Fibroblast of lung (primary cell): ENCODE results near the gene RGS10. TPM values are rescaled to one million over a fixed set of nuclear protein-coding genes. Genes with fewer than 3 reads are reported as not detected.

ENCODE experiments used
- DNase-seq, 2 donors: peaks; one replicate each; pipeline versions ENCODE4 v3.0.0 to v3.0.0-alpha.2; 2010; ENCODE audit warnings: low read depth in 2 of 2
- H2AFZ ChIP-seq: 2 replicates; pipeline ENCODE4 v1.5.1; 2012; ENCODE audit warnings: low read length, control low read depth, inconsistent platforms
- H3K27ac ChIP-seq: 2 replicates; pipeline ENCODE4 v1.5.1; 2011; ENCODE audit warnings: low read length, control low read depth; ENCODE audit not compliant: insufficient read depth
- H3K27me3 ChIP-seq: 2 replicates; pipeline ENCODE4 v1.5.1; 2011; ENCODE audit warnings: mild to moderate bottlenecking, low read length; ENCODE audit not compliant: control insufficient read depth, insufficient read depth
- H3K36me3 ChIP-seq: 2 replicates; pipeline ENCODE4 v1.5.1; 2011; ENCODE audit warnings: low read length; ENCODE audit not compliant: control insufficient read depth, insufficient read depth
- H3K4me1 ChIP-seq: 2 replicates; pipeline ENCODE4 v1.5.1; 2011; ENCODE audit warnings: low read length; ENCODE audit not compliant: control insufficient read depth, insufficient read depth; ENCODE audit errors: extremely low read depth
- H3K4me2 ChIP-seq: 2 replicates; pipeline ENCODE4 v1.5.1; 2011; ENCODE audit warnings: low read length, control low read depth; ENCODE audit not compliant: insufficient read depth; ENCODE audit errors: extremely low read depth
- H3K4me3 ChIP-seq, 4 experiments: fragments of 200-600 bp in 1 of 4; sonication (generic) in 1 of 4; replicated peaks in 1 of 4; 2 replicates each; pipeline ENCODE4 v1.5.1; 2011 to 2016; ENCODE audit warnings: low read length in 4 of 4, low read depth in 3 of 4, mild to moderate bottlenecking in 3 of 4, control low read depth in 2 of 4, inconsistent platforms in 1 of 4, mixed read lengths in 1 of 4; ENCODE audit not compliant: insufficient read depth in 1 of 4; ENCODE audit errors: control extremely low read depth in 1 of 4
- H3K79me2 ChIP-seq: 2 replicates; pipeline ENCODE4 v1.5.1; 2012; ENCODE audit warnings: mild to moderate bottlenecking, low read length, inconsistent platforms; ENCODE audit not compliant: control insufficient read depth, insufficient read depth
- H3K9ac ChIP-seq: 2 replicates; pipeline ENCODE4 v1.5.1; 2011; ENCODE audit warnings: mild to moderate bottlenecking, low read length, control low read depth; ENCODE audit not compliant: insufficient read depth
- H3K9me3 ChIP-seq: 2 replicates; pipeline ENCODE4 v1.5.1; 2012; ENCODE audit warnings: low read depth, low read length; ENCODE audit not compliant: control insufficient read depth, insufficient read depth
- H4K20me1 ChIP-seq: 2 replicates; pipeline ENCODE4 v1.5.1; 2011; ENCODE audit warnings: low read length; ENCODE audit not compliant: control insufficient read depth, insufficient read depth; ENCODE audit errors: extremely low read depth
- EZH2 ChIP-seq: IDR thresholded peaks from 2 replicates; pipeline ENCODE4 v1.5.1; 2012; ENCODE audit warnings: low read length, control low read depth, mild to moderate bottlenecking; ENCODE audit errors: missing control alignments
- polyA plus RNA-seq, 2 donors: library from polyadenylated mRNA; depleted of rRNA in 1 of 2; stranded (reverse) in 1 of 2; unstranded in 1 of 2; fragments of >200 nt; gene quantifications; 2 replicates each; pipeline ENCODE4 v1.2.1, GENCODE V29; 2011 to 2012; ENCODE audit warnings: missing spikeins in 1 of 2
- total RNA-seq: library from RNA; depleted of rRNA; stranded (reverse); fragments of >200 nt; gene quantifications from 2 replicates; pipeline ENCODE4 v1.2.1, GENCODE V29; 2014
- TF ChIP-seq, protein P1 (sequence below), 2 donors: IDR thresholded peaks in 1 of 2; conservative IDR thresholded peaks in 1 of 2; 1 replicate in 1 of 2; 2 replicates in 1 of 2; pipeline ENCODE4 v1.5.1; 2011 to 2012; ENCODE audit warnings: low read length in 2 of 2, control low read depth in 1 of 2, inconsistent platforms in 1 of 2, low read depth in 1 of 2, mild to moderate bottlenecking in 1 of 2

Gene RGS10
- total and polyA plus RNA-seq, 2 donors (not counting 1 experiment from before 2014, with no cell fraction given), result 50.9 to 103 TPM

- H3K36me3 ChIP-seq, result peaks cover 11% of the 10 kb centered on the region
- peaks cover 12% of the 10 kb centered on the region for H3K4me1 ChIP-seq
- no peak overlapping the region for H3K9ac ChIP-seq
- no peaks in the 10 kb centered on the region for H3K27me3 ChIP-seq
- H3K4me3 ChIP-seq, result no peak overlapping the region
- H3K4me2 ChIP-seq, result peak overlapping the region; percentile 15
- H3K9me3 ChIP-seq, result no peaks in the 10 kb centered on the region
- TF ChIP-seq EZH2, result no peak
- TF ChIP-seq, protein P1, sequence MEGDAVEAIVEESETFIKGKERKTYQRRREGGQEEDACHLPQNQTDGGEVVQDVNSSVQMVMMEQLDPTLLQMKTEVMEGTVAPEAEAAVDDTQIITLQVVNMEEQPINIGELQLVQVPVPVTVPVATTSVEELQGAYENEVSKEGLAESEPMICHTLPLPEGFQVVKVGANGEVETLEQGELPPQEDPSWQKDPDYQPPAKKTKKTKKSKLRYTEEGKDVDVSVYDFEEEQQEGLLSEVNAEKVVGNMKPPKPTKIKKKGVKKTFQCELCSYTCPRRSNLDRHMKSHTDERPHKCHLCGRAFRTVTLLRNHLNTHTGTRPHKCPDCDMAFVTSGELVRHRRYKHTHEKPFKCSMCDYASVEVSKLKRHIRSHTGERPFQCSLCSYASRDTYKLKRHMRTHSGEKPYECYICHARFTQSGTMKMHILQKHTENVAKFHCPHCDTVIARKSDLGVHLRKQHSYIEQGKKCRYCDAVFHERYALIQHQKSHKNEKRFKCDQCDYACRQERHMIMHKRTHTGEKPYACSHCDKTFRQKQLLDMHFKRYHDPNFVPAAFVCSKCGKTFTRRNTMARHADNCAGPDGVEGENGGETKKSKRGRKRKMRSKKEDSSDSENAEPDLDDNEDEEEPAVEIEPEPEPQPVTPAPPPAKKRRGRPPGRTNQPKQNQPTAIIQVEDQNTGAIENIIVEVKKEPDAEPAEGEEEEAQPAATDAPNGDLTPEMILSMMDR (conservative IDR thresholded peaks at IDR 0.05 in 1 of 2, IDR thresholded peaks at IDR 0.05 in 1 of 2; ENCODE audit: low read depth in 1 of 2, low read length in 2 of 2), result no peak
- H4K20me1 ChIP-seq, result no peaks in the 10 kb centered on the region
- peak; percentile 68 to 93 for DNase-seq
- peak overlapping the region; percentile 79 for H3K27ac ChIP-seq
- H3K79me2 ChIP-seq, result no peaks in the 10 kb centered on the region
- no peak overlapping the region for H2AFZ ChIP-seq
Measured at GRCh38 chr10:119521443-119522204, 20.9 kb downstream of the RGS10 start.

DNA sequence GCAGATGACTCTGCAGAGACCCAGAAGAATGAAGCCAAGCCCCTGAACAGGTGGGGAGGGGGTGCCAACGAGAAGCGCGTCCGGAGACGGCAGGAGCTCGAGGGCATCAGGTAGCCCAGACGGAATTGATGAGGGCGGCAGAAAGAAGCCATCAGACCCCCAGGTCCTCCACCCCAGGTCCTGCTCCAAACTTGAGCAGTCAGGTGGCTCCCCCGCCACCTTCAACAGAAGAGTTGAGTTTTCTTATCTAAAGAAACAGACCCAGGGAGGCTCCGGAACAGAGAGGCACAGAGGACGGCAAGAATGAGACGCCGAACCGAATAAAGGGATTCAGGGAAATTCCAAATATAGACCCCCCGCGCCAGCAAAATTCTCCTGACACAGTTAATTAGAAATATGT, 22.2 kb downstream of the RGS10 start:
- H4K20me1 ChIP-seq, result no peaks in the 10 kb centered on the region

GRCh38 chr10:119518936-119519335, 23.6 kb downstream of the RGS10 start:
- H2AFZ ChIP-seq, result no peak overlapping the region
- peaks cover 12% of the 10 kb centered on the region for H3K36me3 ChIP-seq
- TF ChIP-seq, protein P1 (conservative IDR thresholded peaks at IDR 0.05 in 1 of 2, IDR thresholded peaks at IDR 0.05 in 1 of 2; ENCODE audit: low read depth in 1 of 2, low read length in 2 of 2), result no peak
- no peak for TF ChIP-seq EZH2
- H3K4me1 ChIP-seq, result peaks cover 12% of the 10 kb centered on the region
- no peak overlapping the region for H3K4me2 ChIP-seq
- no peak for DNase-seq
- no peak overlapping the region for H3K9ac ChIP-seq
- H3K4me3 ChIP-seq, result no peak overlapping the region
- no peaks in the 10 kb centered on the region for H3K79me2 ChIP-seq
- no peaks in the 10 kb centered on the region for H4K20me1 ChIP-seq
- H3K27me3 ChIP-seq, result no peaks in the 10 kb centered on the region
- no peaks in the 10 kb centered on the region for H3K9me3 ChIP-seq
- H3K27ac ChIP-seq, result no peak overlapping the region

More for the DNA sequence above, 22.2 kb downstream of the RGS10 start:
- Histone ChIP-seq H3K27me3 (no peaks in the 10 kb centered on the region), H3K27ac (no peak overlapping the region), H3K4me3 (no peak overlapping the region), H3K4me1 (peaks cover 12% of the 10 kb centered on the region), H3K4me2 (no peak overlapping the region), H2AFZ (no peak overlapping the region), H3K36me3 (peaks cover 14% of the 10 kb centered on the region), H3K79me2 (no peaks in the 10 kb centered on the region), H3K9me3 (no peaks in the 10 kb centered on the region), H3K9ac (no peak overlapping the region)
- TF ChIP-seq EZH2, result no peak
- TF ChIP-seq, protein P1 (conservative IDR thresholded peaks at IDR 0.05 in 1 of 2, IDR thresholded peaks at IDR 0.05 in 1 of 2; ENCODE audit: low read depth in 1 of 2, low read length in 2 of 2), result no peak
- no peak for DNase-seq
